ENCODE measurements around the gene CD83. TPM values are rescaled to one million over a fixed set of nuclear protein-coding genes. Genes with fewer than 3 reads are reported as not detected.

Gene CD83
- total and polyA plus RNA-seq, 2 of the 8 experiments (the other 6 are each of a cell fraction or from before 2014, with no cell fraction given) = 4.6 to 8.5 TPM

GRCh38 chr6:14132921-14133275 is 15.3 kb downstream of the CD83 start (continued):
- TF ChIP-seq CBX8 (IDR thresholded peaks at IDR 0.05; ENCODE audit: borderline replicate concordance, low read depth, low read length) = no peak
- TF ChIP-seq SIX5 (IDR thresholded peaks at IDR 0.05; ENCODE audit: low read depth, low read length) = no peak
- TF ChIP-seq GTF2F1 (IDR thresholded peaks at IDR 0.05; ENCODE audit: borderline replicate concordance, low read depth, low read length) = no peak
- TF ChIP-seq KDM1A (IDR thresholded peaks at IDR 0.05; ENCODE audit: borderline replicate concordance, low read length) = no peak
